GM21526 (cell line): Measurements from ENCODE around the gene SLC5A7.

Experiments used
- ATAC-seq: cut with Tn5 transposase; IDR thresholded peaks from one replicate; pipeline ENCODE4 v1.9.1; 2021; ENCODE audit warnings: moderate library complexity; ENCODE audit not compliant: unreplicated experiment, low FRiP score

The SLC5A7 gene

GRCh38 chr2:107986278-107987217 is at the start of gene SLC5A7:
SLC5A7 (plus strand) TSS chr2:107986524; CDS start chr2:107988156, 1,632 bp downstream.
- ATAC-seq: no peak

DNA sequence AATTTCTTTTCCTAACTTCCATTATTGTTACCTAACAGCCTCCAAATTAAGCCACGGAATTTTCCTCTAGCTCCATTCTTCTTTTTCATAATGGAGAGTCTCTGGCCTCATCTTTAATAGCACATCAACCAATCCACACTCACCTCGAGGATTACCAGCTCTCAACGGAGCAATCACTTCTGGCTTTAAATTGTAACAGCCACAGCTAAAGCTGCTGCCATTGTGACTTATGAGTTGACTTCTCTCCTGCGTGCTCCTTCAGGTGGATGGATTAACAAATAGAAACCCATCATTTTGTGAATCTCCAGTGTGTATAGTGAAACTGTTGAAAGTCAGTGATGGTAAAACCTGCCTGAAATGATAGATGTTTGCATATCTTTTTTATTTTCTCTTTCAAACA is 24.9 kb upstream of the SLC5A7 start:
- ATAC-seq: no peak

- no peak for ATAC-seq
These were observed 22.1 kb upstream of the SLC5A7 start for GRCh38 chr2:107964185-107964584.

GRCh38 chr2:107984707-107985106 is 1.6 kb upstream of the SLC5A7 start:
- no peak for ATAC-seq

GRCh38 chr2:107988108-107988507 is 1.8 kb downstream of the SLC5A7 start:
- no peak for ATAC-seq

DNA sequence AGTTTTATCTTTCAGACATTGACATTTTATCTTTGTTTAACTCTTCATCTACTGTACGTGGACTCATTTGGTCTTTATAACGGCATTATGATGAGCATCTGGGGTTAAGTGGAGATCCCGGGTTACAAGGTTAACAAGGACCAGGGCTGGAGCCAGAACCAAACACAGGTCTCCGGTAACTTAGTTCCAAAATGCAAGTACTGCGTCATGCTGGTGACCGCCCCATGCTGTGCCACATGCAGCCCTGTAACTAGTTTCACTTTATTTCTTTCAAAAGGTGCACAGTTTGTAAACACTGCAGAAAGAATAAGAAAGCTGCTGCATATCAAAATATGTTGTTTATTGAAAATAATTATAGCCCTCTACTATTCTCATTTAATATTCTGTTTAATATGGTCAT is 3.1 kb downstream of the SLC5A7 start:
- ATAC-seq: no peak

GRCh38 chr2:107990718-107991117 is 4.4 kb downstream of the SLC5A7 start:
- ATAC-seq: no peak

DNA sequence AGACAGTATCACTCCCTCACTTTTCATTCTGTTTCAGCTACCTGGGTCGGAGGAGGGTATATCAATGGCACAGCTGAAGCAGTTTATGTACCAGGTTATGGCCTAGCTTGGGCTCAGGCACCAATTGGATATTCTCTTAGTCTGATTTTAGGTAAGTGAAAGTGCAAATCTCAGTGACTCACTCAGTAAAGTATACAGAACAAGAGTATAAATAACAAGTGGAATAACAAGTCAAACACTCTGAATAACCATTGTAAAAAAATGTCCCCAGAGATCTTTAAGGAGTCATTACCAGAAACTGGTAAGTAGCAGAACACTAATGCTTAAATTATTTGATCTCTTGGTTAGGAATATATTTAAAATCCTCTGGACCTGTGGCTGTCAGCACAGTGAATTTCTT is 5.7 kb downstream of the SLC5A7 start:
- ATAC-seq: no peak

- no peak for ATAC-seq
These were observed 12.8 kb downstream of the SLC5A7 start for GRCh38 chr2:107999158-107999557.

- ATAC-seq: no peak
These were observed 24.7 kb downstream of the SLC5A7 start for GRCh38 chr2:108010912-108011591.

DNA sequence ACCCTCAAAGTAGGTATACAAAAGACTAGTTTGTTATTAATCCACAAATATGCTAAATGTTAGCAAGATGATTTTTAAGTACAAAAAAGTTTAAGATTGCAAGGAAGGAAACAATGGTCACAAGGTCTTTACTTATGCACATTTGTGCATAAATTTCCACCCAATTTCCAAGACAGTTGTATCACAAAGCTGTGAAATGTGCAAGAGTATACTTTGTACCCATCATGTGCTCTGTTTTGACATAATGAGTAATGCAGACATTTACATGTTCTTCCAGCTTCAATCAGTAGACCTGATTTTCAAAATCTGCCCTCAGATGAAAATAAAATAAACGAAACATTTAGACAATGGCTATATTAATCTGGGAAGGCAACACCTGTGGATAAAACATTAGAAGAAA is 27.0 kb downstream of the SLC5A7 start:
- ATAC-seq: no peak

DNA sequence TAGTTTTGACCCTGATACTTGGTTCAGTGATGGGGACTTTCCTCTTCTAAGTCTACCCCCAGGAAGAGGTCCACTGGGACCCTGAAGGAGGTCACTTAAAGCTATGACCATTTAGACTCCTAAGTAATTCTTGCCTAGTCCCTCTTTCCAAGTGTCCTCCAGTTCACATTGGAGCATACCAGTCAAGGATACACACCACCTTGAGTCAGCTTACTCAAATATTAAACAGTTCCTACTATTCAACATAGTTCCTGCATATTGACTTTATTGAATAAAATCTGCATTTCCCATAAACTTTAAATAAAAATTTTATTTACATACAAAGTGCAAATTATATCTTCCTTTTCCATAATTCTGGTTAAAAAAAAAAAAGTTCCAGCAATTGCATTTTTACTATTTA is 36.3 kb downstream of the SLC5A7 start:
- no peak for ATAC-seq

DNA sequence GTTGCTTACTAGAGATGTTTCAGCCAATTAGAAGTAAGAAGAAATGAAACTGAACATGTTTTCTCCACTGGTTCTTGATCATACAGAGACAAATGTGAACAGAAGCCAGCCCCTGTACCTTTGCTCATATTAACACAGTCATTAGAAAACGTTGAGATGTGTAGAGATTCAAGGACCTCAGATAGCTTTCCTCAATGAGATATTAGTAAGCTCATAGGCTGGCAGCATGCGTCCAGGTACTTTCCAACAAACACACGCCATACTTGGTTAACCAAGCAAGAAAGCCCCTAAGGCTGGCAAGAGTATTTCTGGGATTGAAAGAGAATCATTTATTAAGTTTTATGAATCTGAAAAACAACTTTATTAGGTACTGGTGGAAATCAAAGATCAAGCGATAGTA is 37.5 kb downstream of the SLC5A7 start:
- no peak for ATAC-seq

DNA sequence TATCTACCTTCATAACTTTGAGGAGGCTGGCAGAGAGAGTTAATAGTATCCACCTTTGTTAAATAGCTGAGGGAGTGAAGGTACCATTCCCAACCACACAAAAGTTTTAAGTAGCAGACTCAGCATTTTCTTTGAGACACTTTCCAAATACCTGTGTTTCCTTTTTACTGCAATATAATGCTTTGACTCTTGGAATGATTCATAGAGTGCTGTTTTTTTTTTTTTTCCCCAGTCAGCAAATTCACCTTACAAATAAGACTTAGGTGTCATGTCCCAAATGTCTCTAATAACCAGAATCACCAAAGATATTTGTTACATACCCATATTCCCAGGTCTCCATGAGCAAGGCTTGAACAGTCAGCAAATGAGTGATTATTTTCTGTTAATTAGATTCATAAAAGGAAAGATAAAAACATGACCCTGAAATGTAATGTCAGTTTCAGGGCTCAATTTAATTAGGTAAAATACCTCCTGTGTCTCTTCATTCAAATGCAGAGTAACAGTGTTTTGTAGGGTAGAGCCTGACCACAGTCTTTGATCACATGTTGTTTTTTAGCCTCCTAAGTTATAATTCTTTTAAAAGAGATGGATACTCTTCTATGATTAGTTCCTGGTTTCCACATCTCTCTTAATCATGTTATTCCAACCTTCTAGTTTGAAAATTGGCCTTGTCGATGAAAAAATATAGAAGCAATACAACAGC is 39.9 kb downstream of the SLC5A7 start:
- ATAC-seq: no peak

DNA sequence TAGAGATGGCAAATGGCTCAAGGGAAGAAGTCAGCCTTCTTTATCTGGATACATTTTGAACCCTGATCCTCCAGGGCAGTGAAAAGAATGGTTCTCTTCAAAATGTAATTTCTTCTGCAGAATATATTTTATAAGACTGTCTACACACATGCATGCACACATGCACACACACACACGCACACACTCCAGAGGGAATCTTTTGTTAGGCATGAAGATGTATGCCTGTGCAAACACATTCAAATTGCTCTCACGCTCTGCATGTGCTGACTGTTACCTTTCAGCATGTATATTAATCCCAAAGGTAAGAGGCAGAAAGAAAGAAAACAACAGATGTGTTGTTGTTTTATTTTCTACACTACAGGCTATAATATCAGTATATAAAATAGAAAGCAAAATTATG is 43.2 kb downstream of the SLC5A7 start:
- no peak for ATAC-seq

GRCh38 chr2:108029912-108030311 is 43.6 kb downstream of the SLC5A7 start:
- no peak for ATAC-seq

DNA sequence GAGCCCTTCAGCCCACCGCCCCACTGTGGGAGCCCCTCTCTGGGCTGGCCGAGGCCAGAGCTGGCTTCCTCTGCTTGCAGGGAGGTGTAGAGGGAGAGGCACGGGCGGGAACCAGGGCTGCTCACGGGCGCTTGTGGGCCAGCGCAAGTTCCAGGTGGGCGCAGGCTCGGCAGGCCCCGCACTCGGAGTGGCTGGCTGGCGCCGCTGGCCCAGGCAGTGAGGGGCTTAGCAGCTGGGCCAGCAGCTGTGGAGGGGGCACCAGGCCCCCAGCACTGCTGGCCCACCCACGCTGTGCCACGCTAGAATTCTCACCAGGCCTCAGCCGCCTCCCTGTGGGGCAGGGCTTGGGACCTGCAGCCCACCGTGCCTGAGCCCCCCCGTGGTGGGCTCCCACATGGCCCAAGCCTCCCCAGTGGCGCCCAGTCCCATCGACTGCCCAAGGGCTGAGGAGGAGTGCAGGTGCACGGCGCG is 45.2 kb downstream of the SLC5A7 start:
- ATAC-seq: no peak

GRCh38 chr2:108034843-108035242 is 48.5 kb downstream of the SLC5A7 start:
- ATAC-seq: no peak

- no peak for ATAC-seq
These were observed 62.4 kb downstream of the SLC5A7 start for GRCh38 chr2:108048752-108049151.

GRCh38 chr2:108058576-108059137 is 72.3 kb downstream of the SLC5A7 start:
- no peak for ATAC-seq
